ENCODE measurements around the gene ADAMTSL1.

GRCh38 chr9:18684593-18685317 lies 210.8 kb downstream of the ADAMTSL1 start:
- no peak for TF ChIP-seq POLR2A (IDR thresholded peaks at IDR 0.05)
- TF ChIP-seq CTCF (IDR thresholded peaks at IDR 0.05) = no peak
